H9 (cell line): Measurements from ENCODE around the gene PPP1R18. TPM values are rescaled to one million over a fixed set of nuclear protein-coding genes. Genes with fewer than 3 reads are reported as not detected.

Experiments used
- DNase-seq: peaks from one replicate; pipeline ENCODE4 v3.0.0-alpha.2; 2017
- H2AFZ ChIP-seq: one replicate; pipeline ENCODE4 v1.6.1; 2013; ENCODE audit warnings: mild to moderate bottlenecking, low read length, control low read depth, moderate library complexity
- H2AK5ac ChIP-seq: 2 replicates; pipeline ENCODE4 v1.6.1; 2013; ENCODE audit warnings: low read length, control low read depth, mixed read lengths; ENCODE audit not compliant: insufficient read length
- H2BK120ac ChIP-seq: one replicate; pipeline ENCODE4 v1.6.1; 2013; ENCODE audit warnings: low read depth, mild to moderate bottlenecking, low read length, control low read depth, inconsistent platforms; ENCODE audit not compliant: poor library complexity, severe bottlenecking
- H2BK12ac ChIP-seq: 2 replicates; pipeline ENCODE4 v1.6.1; 2013; ENCODE audit warnings: low read length, control low read depth, mixed read lengths, low read depth; ENCODE audit not compliant: insufficient read length
- H2BK15ac ChIP-seq: 2 replicates; pipeline ENCODE4 v1.6.1; 2013; ENCODE audit warnings: low read depth, low read length, control low read depth
- H2BK20ac ChIP-seq: one replicate; pipeline ENCODE4 v1.6.1; 2013; ENCODE audit warnings: low read depth, mild to moderate bottlenecking, low read length, control low read depth, inconsistent platforms; ENCODE audit not compliant: poor library complexity, severe bottlenecking
- H2BK5ac ChIP-seq: 2 replicates; pipeline ENCODE4 v1.6.1; 2013; ENCODE audit warnings: low read length, control low read depth, mixed read lengths; ENCODE audit not compliant: insufficient read length
- H3K14ac ChIP-seq: 2 replicates; pipeline ENCODE4 v1.6.1; 2013; ENCODE audit warnings: low read length, control low read depth; ENCODE audit not compliant: insufficient read depth
- H3K18ac ChIP-seq: 2 replicates; pipeline ENCODE4 v1.6.1; 2013; ENCODE audit warnings: low read depth, mild to moderate bottlenecking, mixed read lengths, low read length, control low read depth; ENCODE audit not compliant: insufficient read length
- H3K23ac ChIP-seq: 2 replicates; pipeline ENCODE4 v1.6.1; 2013; ENCODE audit warnings: low read length, control low read depth, mixed read lengths, low read depth; ENCODE audit not compliant: insufficient read length
- H3K23me2 ChIP-seq: 2 replicates; pipeline ENCODE4 v1.6.1; 2013; ENCODE audit warnings: low read depth, mild to moderate bottlenecking, mixed read lengths, low read length, control low read depth; ENCODE audit not compliant: insufficient read length, poor library complexity, severe bottlenecking
- H3K27ac ChIP-seq: 2 replicates; pipeline ENCODE4 v1.5.1; 2013; ENCODE audit warnings: low read length, control low read depth, mixed read lengths, low read depth; ENCODE audit not compliant: insufficient read length
- H3K27me3 ChIP-seq: 2 replicates; pipeline ENCODE4 v1.6.1; 2013; ENCODE audit warnings: low read length, control low read depth, inconsistent platforms; ENCODE audit not compliant: insufficient read depth
- H3K4ac ChIP-seq: 2 replicates; pipeline ENCODE4 v1.6.1; 2013; ENCODE audit warnings: low read depth, mild to moderate bottlenecking, control low read depth, inconsistent platforms, low read length, moderate library complexity
- H3K4me1 ChIP-seq: 2 replicates; pipeline ENCODE4 v1.6.1; 2013; ENCODE audit warnings: low read length, control low read depth, inconsistent platforms; ENCODE audit not compliant: insufficient read depth
- H3K4me2 ChIP-seq: 2 replicates; pipeline ENCODE4 v1.6.1; 2013; ENCODE audit warnings: low read length, control low read depth, mixed read lengths; ENCODE audit not compliant: insufficient read length, insufficient read depth
- H3K56ac ChIP-seq: 2 replicates; pipeline ENCODE4 v1.6.1; 2013; ENCODE audit warnings: low read depth, mild to moderate bottlenecking, mixed read lengths, low read length, control low read depth; ENCODE audit not compliant: insufficient read length
- H3K79me1 ChIP-seq: 2 replicates; pipeline ENCODE4 v1.6.1; 2013; ENCODE audit warnings: low read depth, mild to moderate bottlenecking, moderate library complexity, low read length, control low read depth, inconsistent platforms; ENCODE audit not compliant: insufficient read depth, poor library complexity, severe bottlenecking
- H3K79me2 ChIP-seq: 2 replicates; pipeline ENCODE4 v1.6.1; 2013; ENCODE audit warnings: low read length, control low read depth, inconsistent platforms; ENCODE audit not compliant: insufficient read depth
- H3K9ac ChIP-seq: 2 replicates; pipeline ENCODE4 v1.6.1; 2013; ENCODE audit warnings: low read length, control low read depth, mixed read lengths; ENCODE audit not compliant: insufficient read length; ENCODE audit errors: extremely low read depth
- H3K9me3 ChIP-seq: one replicate; pipeline ENCODE4 v1.6.1; 2013; ENCODE audit warnings: low read depth, low read length, inconsistent platforms; ENCODE audit not compliant: control insufficient read depth
- H3T11ph ChIP-seq: one replicate; pipeline ENCODE4 v1.6.1; 2013; ENCODE audit warnings: mild to moderate bottlenecking, low read length, control low read depth, inconsistent platforms
- H4K20me1 ChIP-seq: one replicate; pipeline ENCODE4 v1.6.1; 2013; ENCODE audit not compliant: control insufficient read depth, insufficient read length, insufficient read depth
- H4K5ac ChIP-seq: 2 replicates; pipeline ENCODE4 v1.6.1; 2013; ENCODE audit warnings: low read depth, mild to moderate bottlenecking, mixed read lengths, low read length, control low read depth; ENCODE audit not compliant: insufficient read length
- H4K8ac ChIP-seq: replicated peaks from 2 replicates; pipeline ENCODE4 v1.6.1; 2013; ENCODE audit warnings: low read length, control low read depth, mixed read lengths, low read depth; ENCODE audit not compliant: insufficient read length
- H4K91ac ChIP-seq: 2 replicates; pipeline ENCODE4 v1.6.1; 2013; ENCODE audit warnings: low read depth, mild to moderate bottlenecking, moderate library complexity, mixed read lengths, low read length, control low read depth; ENCODE audit not compliant: insufficient read length
- H3K27ac Mint-ChIP-seq, 3 experiments: 2 replicates in 2 of 3; 3 replicates in 1 of 3; pipeline ENCODE4 v1.8.0; 2020 to 2021; ENCODE audit warnings: mixed read lengths in 3 of 3, mild to moderate bottlenecking in 1 of 3, moderate library complexity in 1 of 3
- H3K27me3 Mint-ChIP-seq: 2 replicates; pipeline ENCODE4 v1.8.0; 2021; ENCODE audit warnings: low read depth, mild to moderate bottlenecking, moderate library complexity, mixed read lengths
- H3K36me3 Mint-ChIP-seq, 3 experiments: 2 replicates in 2 of 3; 3 replicates in 1 of 3; pipeline ENCODE4 v1.8.0; 2020 to 2021; ENCODE audit warnings: low read depth in 3 of 3, mixed read lengths in 3 of 3; ENCODE audit not compliant: insufficient read depth in 1 of 3
- H3K4me1 Mint-ChIP-seq, 2 experiments: 2 replicates each; pipeline ENCODE4 v1.8.0; 2020; ENCODE audit warnings: mixed read lengths in 2 of 2
- H3K4me3 Mint-ChIP-seq, 2 experiments: 2 replicates in 1 of 2; 3 replicates in 1 of 2; pipeline ENCODE4 v1.8.0; 2020 to 2021; ENCODE audit warnings: mild to moderate bottlenecking in 2 of 2, mixed read lengths in 2 of 2, moderate library complexity in 1 of 2
- H3K9me3 Mint-ChIP-seq, 2 experiments: 2 replicates in 1 of 2; 3 replicates in 1 of 2; pipeline ENCODE4 v1.8.0; 2020; ENCODE audit warnings: mild to moderate bottlenecking in 2 of 2, mixed read lengths in 2 of 2, moderate library complexity in 1 of 2
- WGBS: extraction: QIAGEN DNeasy Blood & Tissue Kit; methylation state at CpG from one replicate; pipeline ENCODE4 v1.1.7; 2013; ENCODE audit warnings: missing lambda C conversion rate, low lambda C conversion rate, mixed read lengths; ENCODE audit not compliant: insufficient read length; ENCODE audit errors: extremely low coverage; 5-methylcytosine and 5-hydroxymethylcytosine counted together
- total RNA-seq: library from RNA; stranded (reverse); gene quantifications from 2 replicates; pipeline ENCODE4 v1.2.1, GENCODE V29; 2021
- TF ChIP-seq, protein P1 (sequence below): fragments of 200-600 bp; sonication (generic); conservative IDR thresholded peaks from 3 replicates; pipeline ENCODE4 v1.8.0; 2021; ENCODE audit warnings: antibody characterized with exemption, mild to moderate bottlenecking

PPP1R18 gene
- total RNA-seq, 1 experiment from 2014 or later, result 28.0 TPM

DNA sequence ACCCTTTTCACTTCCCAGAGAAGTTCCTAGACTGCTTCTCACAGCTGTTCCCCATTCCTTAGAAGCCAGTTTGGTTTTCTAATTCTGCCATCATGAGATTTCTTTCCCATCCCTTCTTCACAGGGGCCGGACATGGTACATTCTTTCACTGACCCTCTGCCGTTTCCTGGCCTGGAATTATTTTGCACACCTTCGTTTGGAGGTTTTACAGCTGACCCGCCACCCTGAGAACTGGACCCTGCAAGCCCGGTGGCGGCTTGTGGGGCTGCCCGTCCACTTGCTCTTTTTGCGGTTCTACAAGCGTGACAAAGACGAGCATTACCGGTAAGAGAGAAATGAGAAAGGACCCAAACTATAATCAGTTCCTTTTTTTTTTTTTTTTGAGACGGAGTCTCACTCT lies 35.3 kb downstream of the PPP1R18 start:
- no peak overlapping the region for H3K4me2 ChIP-seq
- H4K91ac ChIP-seq, result no peak overlapping the region
- TF ChIP-seq, protein P1, sequence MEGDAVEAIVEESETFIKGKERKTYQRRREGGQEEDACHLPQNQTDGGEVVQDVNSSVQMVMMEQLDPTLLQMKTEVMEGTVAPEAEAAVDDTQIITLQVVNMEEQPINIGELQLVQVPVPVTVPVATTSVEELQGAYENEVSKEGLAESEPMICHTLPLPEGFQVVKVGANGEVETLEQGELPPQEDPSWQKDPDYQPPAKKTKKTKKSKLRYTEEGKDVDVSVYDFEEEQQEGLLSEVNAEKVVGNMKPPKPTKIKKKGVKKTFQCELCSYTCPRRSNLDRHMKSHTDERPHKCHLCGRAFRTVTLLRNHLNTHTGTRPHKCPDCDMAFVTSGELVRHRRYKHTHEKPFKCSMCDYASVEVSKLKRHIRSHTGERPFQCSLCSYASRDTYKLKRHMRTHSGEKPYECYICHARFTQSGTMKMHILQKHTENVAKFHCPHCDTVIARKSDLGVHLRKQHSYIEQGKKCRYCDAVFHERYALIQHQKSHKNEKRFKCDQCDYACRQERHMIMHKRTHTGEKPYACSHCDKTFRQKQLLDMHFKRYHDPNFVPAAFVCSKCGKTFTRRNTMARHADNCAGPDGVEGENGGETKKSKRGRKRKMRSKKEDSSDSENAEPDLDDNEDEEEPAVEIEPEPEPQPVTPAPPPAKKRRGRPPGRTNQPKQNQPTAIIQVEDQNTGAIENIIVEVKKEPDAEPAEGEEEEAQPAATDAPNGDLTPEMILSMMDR, result no peak
- H3K79me1 ChIP-seq, result peaks cover 2% of the 10 kb centered on the region
- no peak for DNase-seq
- H3K56ac ChIP-seq, result no peak overlapping the region
- H4K8ac ChIP-seq, result no peak overlapping the region
- no peak overlapping the region; a peak in 1 of 5 replicates for H3K4me3 Mint-ChIP-seq
- no peak overlapping the region for H2BK20ac ChIP-seq
- no peak overlapping the region for H3K4ac ChIP-seq
- no peak overlapping the region for H2BK15ac ChIP-seq
- H3K4me1 Mint-ChIP-seq, result peaks cover 8 to 12% of the 10 kb centered on the region in 2 experiments
- H3K27ac Mint-ChIP-seq, result peak overlapping the region in 1 of 3 experiments; percentile 30; a peak in 1 of 7 replicates
- no peak overlapping the region for H3T11ph ChIP-seq
- H3K4me1 ChIP-seq, result no peaks in the 10 kb centered on the region
- peaks cover 27 to 65% (median 50%) of the 10 kb centered on the region in 3 experiments for H3K36me3 Mint-ChIP-seq
- no peak overlapping the region for H3K18ac ChIP-seq
- H3K79me2 ChIP-seq, result no peaks in the 10 kb centered on the region
- H3K9ac ChIP-seq, result no peak overlapping the region
- no peak overlapping the region for H3K14ac ChIP-seq
- H3K27ac ChIP-seq, result no peak overlapping the region
- no peak overlapping the region for H2AFZ ChIP-seq
- no peaks in the 10 kb centered on the region for H3K9me3 ChIP-seq
- no peak overlapping the region for H4K5ac ChIP-seq
- H3K23ac ChIP-seq, result no peak overlapping the region
- H2BK5ac ChIP-seq, result no peak overlapping the region
- H2AK5ac ChIP-seq, result no peak overlapping the region
- no peaks in the 10 kb centered on the region for H4K20me1 ChIP-seq
- no peaks in the 10 kb centered on the region for H3K27me3 Mint-ChIP-seq
- H3K23me2 ChIP-seq, result peaks cover 8% of the 10 kb centered on the region
- no peak overlapping the region for H2BK12ac ChIP-seq
- no peaks in the 10 kb centered on the region for H3K27me3 ChIP-seq
- H2BK120ac ChIP-seq, result no peak overlapping the region
- no CpG with 5 or more reads among the region's 12 CpGs for WGBS
- H3K9me3 Mint-ChIP-seq, result no peaks in the 10 kb centered on the region
